Testis (tissue), 3 donors: Measurements from ENCODE around the gene GALR1. TPM values are rescaled to one million over a fixed set of nuclear protein-coding genes. Genes with fewer than 3 reads are reported as not detected.

ENCODE experiments used
- DNase-seq: peaks from one replicate; pipeline ENCODE4 v3.0.0-alpha.2; 2019
- H3K27ac ChIP-seq, 2 donors: fragments of 200-600 bp; sonication (generic); one replicate each; pipeline ENCODE4 v1.5.1; 2019
- H3K27me3 ChIP-seq: fragments of 200-600 bp; sonication (generic); one replicate; pipeline ENCODE4 v1.5.1; 2019
- H3K36me3 ChIP-seq: fragments of 200-600 bp; sonication (generic); one replicate; pipeline ENCODE4 v1.5.1; 2017; ENCODE audit warnings: low read depth; ENCODE audit errors: missing control alignments
- H3K4me1 ChIP-seq: fragments of 200-600 bp; sonication (generic); one replicate; pipeline ENCODE4 v1.5.1; 2019
- H3K4me3 ChIP-seq, 2 donors: fragments of 200-600 bp; sonication (generic); one replicate each; pipeline ENCODE4 v1.5.1; 2017 to 2019
- H3K9me3 ChIP-seq: fragments of 200-600 bp; sonication (generic); one replicate; pipeline ENCODE4 v1.5.1; 2017
- CTCF ChIP-seq, 3 experiments: fragments of 450-650 bp in 2 of 3; fragments of 200-600 bp in 1 of 3; sonication (generic) in 1 of 3; IDR thresholded peaks; one replicate each; pipeline ENCODE4 v1.5.1; 2016 to 2019; ENCODE audit warnings: antibody characterized with exemption in 3 of 3, mild to moderate bottlenecking in 2 of 3, moderate library complexity in 1 of 3
- POLR2A ChIP-seq: fragments of 450-650 bp; IDR thresholded peaks from one replicate; pipeline ENCODE4 v1.6.1; 2017; ENCODE audit warnings: antibody characterized with exemption, mild to moderate bottlenecking, moderate library complexity
- whole genome bisulfite sequencing, 2 donors: methylation state at CpG; one replicate each; pipeline ENCODE4 v1.1.5; 2018; 5-methylcytosine and 5-hydroxymethylcytosine counted together
- intact Hi-C: fragments of 100-400 bp; cut with DNase I; formaldehyde crosslinking; loops from one replicate; pipeline ENCODE4 v1.15.1; 2023; ENCODE audit warnings: low total_unique reads
- polyA plus RNA-seq: library from polyadenylated mRNA; stranded (reverse); fragments of 350-450 nt; fragmentation: Illumina TruSeq; extraction: RNeasy Lipid Tissue Mini Kit (QIAGEN cat#74804); gene quantifications from one replicate; pipeline ENCODE4 v1.2.3, GENCODE V29; 2014; ENCODE audit warnings: low read depth, low replicate concordance; ENCODE audit not compliant: insufficient read depth
- total RNA-seq, 2 donors: library from RNA; depleted of rRNA; stranded (reverse); fragments of >200 nt; gene quantifications; one replicate each; pipeline ENCODE4 v1.2.3, GENCODE V29; 2016

Gene GALR1
- total and polyA plus RNA-seq, 3 donors from 2014 or later = 0.11 to 0.43 (median 0.16) TPM

- Histone ChIP-seq H3K27me3 (no peaks in the 10 kb centered on the region), H3K4me3 (no peak overlapping the region), H3K4me1 (peaks cover 13% of the 10 kb centered on the region), H3K36me3 (no peaks in the 10 kb centered on the region), H3K27ac (no peak overlapping the region), H3K9me3 (no peaks in the 10 kb centered on the region)
- no peak for TF ChIP-seq POLR2A
- TF ChIP-seq CTCF (IDR thresholded peaks at IDR 0.05) = no peak
- 92 to 95% methylated on average over 5 to 12 of the region's 12 CpGs for WGBS, 2 donors
- intact Hi-C loops = no loop called here
- DNase-seq = no peak
Observed at GRCh38 chr18:77209587-77209986, 40.1 kb upstream of the GALR1 start.

- H3K27ac ChIP-seq = no peak overlapping the region
- H3K27me3 ChIP-seq = no peaks in the 10 kb centered on the region
- intact Hi-C loops = loop anchor here (5.0 kb wide), 1 partner anchor 208 kb away; no protein-coding TSS in a partner anchor
- no peaks in the 10 kb centered on the region for H3K36me3 ChIP-seq
- H3K4me1 ChIP-seq = peaks cover 13% of the 10 kb centered on the region
- H3K4me3 ChIP-seq = no peak overlapping the region
- H3K9me3 ChIP-seq = no peaks in the 10 kb centered on the region
- WGBS, 2 donors = 58 to 69% methylated on average over 5 to 7 of the region's 7 CpGs
- no peak for DNase-seq
- TF ChIP-seq CTCF (IDR thresholded peaks at IDR 0.05) (no peak), POLR2A (no peak)
Observed at GRCh38 chr18:77210249-77210648, 39.4 kb upstream of the GALR1 start.

GRCh38 chr18:77218642-77219041, 31.0 kb upstream of the GALR1 start:
- intact Hi-C loops = no loop called here
- 77 to 78% methylated on average over 3 to 4 of the region's 4 CpGs for WGBS, 2 donors
- no peaks in the 10 kb centered on the region for H3K36me3 ChIP-seq
- H3K4me3 ChIP-seq = no peak overlapping the region
- no peak for TF ChIP-seq CTCF (IDR thresholded peaks at IDR 0.05)
- TF ChIP-seq POLR2A = no peak
- no peaks in the 10 kb centered on the region for H3K9me3 ChIP-seq
- H3K27me3 ChIP-seq = no peaks in the 10 kb centered on the region
- no peak overlapping the region for H3K27ac ChIP-seq
- no peak for DNase-seq
- no peaks in the 10 kb centered on the region for H3K4me1 ChIP-seq

GRCh38 chr18:77220726-77221125, 28.9 kb upstream of the GALR1 start:
- H3K4me3 ChIP-seq = no peak overlapping the region
- intact Hi-C loops = no loop called here
- no peaks in the 10 kb centered on the region for H3K27me3 ChIP-seq
- no peaks in the 10 kb centered on the region for H3K4me1 ChIP-seq
- no peak for DNase-seq
- no peaks in the 10 kb centered on the region for H3K9me3 ChIP-seq
- H3K36me3 ChIP-seq = no peaks in the 10 kb centered on the region
- H3K27ac ChIP-seq = no peak overlapping the region
- TF ChIP-seq CTCF (IDR thresholded peaks at IDR 0.05) = no peak
- TF ChIP-seq POLR2A = no peak
- WGBS, 2 donors = 82 to 83% methylated on average over 3 of the region's 3 CpGs

GRCh38 chr18:77222464-77222863, 27.2 kb upstream of the GALR1 start:
- no peaks in the 10 kb centered on the region for H3K27me3 ChIP-seq
- no peaks in the 10 kb centered on the region for H3K4me1 ChIP-seq

More at GRCh38 chr18:77222464-77222863, 27.2 kb upstream of the GALR1 start:
- Histone ChIP-seq H3K4me3 (no peak overlapping the region), H3K27ac (no peak overlapping the region), H3K9me3 (no peaks in the 10 kb centered on the region), H3K36me3 (no peaks in the 10 kb centered on the region)
- intact Hi-C loops = no loop called here
- 58 to 82% methylated on average over 3 of the region's 3 CpGs for WGBS, 2 donors
- no peak for DNase-seq
- no peak for TF ChIP-seq POLR2A
- TF ChIP-seq CTCF (IDR thresholded peaks at IDR 0.05) = no peak
